GM21825 (cell line): ENCODE measurements around the gene SFXN5.

Experiments
- ATAC-seq: cut with Tn5 transposase; IDR thresholded peaks from one replicate; pipeline ENCODE4 v1.9.1; 2021; ENCODE audit warnings: mild to moderate bottlenecking, moderate library complexity; ENCODE audit not compliant: unreplicated experiment

Gene SFXN5

DNA sequence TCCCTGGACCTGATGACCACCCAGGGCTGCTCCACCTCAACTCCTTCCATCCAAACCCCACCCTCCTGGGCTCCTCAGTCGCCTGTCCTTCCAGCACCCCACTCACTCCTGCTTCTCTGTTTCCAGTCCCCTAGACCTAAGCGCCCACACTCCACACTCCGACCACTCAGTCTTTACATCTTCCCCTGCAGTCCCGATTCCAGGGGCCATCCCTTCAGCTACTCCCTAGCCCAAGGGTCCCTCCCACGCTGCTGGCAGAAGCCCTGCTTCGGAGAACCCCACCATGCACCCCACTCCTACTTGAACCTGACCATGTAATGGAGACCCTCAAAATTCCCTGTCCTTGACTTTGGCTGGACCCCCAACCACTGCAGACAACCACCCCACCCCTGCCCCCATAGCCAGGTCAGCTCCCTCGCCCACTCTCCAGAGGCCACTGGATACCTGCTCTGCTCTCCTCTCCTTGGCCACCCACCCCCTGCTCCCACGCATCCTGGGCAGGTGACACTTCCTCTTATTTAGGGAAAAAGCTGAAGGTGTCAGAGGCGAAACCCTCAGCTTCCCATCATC lies 126.0 kb downstream of the SFXN5 start:
- no peak for ATAC-seq

- no peak for ATAC-seq
Observed at GRCh38 chr2:72944804-72945449, 126.6 kb downstream of the SFXN5 start.

DNA sequence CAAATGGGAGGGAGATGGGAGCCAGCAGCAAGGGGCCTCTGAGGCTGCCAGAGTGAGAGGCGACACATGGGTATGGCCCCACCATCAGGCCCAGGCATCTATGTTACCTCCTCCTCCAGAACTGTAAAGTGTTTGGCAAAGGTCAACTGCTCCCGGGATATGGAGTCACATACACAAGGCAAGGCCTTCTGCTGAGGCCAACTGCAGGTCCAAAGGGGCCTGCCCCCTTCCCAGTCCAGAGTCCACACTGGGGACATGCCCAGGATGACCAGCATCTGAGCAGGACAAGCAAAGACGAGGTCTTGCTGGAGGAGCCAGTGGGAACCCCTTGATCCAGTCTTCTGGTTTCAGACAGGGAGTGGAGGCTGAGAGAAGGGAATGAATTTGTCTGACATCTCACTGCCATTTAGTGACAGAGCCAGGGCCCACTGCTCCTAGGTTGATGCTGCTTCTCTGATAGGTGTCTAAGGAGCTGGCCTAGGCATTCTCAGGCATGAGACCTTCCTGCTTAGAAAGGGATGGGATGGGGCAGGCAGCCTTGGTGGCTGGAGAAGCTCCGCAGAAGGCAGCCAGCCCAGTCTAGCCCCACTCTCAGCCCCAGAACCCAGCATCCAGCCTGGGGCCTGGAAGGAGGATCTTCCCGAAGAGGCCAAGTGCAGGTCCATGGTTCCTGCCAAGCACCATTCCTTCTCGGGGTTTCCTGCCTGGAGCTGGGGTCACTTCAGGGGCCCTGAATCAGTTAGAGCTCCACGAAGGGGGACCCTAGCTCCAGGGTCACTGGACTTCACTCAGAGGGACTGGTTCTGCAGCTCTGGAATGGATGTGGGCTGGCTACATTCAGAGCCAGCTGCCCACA lies 127.7 kb downstream of the SFXN5 start:
- ATAC-seq, result no peak

GRCh38 chr2:72942881-72943418 lies 128.6 kb downstream of the SFXN5 start:
- ATAC-seq, result no peak

DNA sequence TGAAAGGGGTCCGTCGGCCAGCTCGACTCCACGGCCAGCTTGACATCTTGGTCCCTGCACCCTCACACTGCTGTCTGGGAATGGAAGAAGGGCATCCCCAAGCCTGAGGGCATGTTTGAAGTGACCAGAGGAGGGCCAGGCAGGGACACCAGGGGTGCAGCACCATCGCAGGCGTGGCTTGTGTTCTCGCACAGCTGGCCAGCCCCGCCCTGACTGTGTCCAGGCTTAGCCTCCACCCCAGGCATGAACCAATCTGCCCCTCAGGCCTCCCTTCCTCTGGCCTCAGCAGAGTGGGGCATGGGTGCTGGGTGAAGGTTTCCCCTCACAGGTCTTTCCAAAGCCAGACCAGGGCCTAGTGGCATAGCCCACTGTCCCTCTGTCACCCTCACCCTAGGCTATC lies 129.2 kb downstream of the SFXN5 start:
- ATAC-seq, result no peak

- ATAC-seq, result no peak
Observed at GRCh38 chr2:72940786-72941185, 130.7 kb downstream of the SFXN5 start.

GRCh38 chr2:72940361-72940760 lies 131.2 kb downstream of the SFXN5 start:
- ATAC-seq, result no peak

DNA sequence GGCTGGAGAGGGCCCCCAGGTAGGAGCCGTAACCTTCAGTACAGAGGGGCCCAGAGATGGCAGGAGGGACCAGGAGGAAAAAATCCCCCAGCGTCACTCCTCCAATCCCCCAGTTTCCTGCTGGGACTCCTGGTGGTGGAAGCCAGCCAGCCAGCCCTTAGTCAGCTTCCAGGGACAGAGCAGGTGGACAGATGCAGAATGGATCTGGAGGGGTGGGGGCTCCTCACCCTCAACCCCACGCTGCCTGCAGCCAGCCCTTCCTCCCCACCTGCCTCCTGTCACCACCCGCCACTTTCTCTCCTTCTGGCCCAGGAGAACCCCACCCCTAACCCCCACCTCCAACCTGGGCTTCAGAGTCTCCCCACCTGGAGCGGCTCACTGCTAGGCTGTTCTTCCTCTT lies 133.1 kb downstream of the SFXN5 start:
- ATAC-seq, result no peak

GRCh38 chr2:72937356-72937669 lies 134.2 kb downstream of the SFXN5 start:
- no peak for ATAC-seq

DNA sequence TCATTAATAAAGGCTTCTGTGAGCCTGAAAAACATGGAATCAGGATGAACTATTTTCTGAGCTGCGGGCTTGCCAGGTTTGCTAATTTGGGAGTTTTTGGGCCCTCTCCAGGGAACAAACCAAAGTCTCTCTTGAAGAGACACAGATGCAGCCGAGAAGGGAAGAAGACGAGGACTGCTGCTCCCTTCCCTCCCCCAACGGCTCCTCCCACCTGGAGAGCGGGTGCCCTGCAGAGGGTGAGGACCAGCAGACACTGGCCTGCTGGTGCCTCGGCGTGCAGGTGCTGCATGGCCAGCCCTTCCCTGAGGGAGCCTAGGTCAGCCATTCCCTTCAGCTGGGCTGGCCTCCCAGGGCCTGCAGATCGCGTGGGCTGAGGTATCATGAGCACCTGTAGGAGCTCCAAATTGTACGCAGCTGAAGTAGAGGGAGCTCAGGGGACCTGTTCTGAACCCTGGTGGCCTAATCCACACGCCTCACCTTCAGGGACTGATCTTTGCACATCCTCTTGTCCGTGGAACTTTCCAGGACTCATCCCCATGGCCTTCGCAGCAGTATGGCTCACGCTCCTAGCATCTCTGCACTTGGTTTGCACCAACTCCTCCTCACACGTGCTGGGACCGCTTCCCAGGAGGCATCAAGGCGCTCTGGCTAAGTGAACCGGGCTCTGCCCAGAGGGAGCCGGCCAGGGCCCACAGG lies 134.7 kb downstream of the SFXN5 start:
- ATAC-seq, result no peak

DNA sequence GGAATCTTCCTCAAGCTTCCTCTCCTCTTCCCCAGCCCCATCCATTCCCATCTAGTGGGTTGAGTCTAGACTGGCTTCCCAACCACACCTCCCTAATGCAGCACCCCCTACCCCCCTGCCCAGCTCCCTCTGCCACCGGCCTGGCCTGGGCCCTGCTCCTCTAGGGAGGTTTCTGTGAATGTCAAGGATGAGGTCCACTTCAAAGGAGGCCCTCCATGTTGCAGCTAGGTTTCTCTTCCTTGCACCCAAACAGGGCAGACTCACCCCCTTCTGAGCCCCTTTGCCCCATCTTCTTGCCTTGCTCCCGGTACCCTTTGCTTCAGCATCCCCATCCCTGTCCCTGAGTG lies 135.9 kb downstream of the SFXN5 start:
- ATAC-seq, result no peak

DNA sequence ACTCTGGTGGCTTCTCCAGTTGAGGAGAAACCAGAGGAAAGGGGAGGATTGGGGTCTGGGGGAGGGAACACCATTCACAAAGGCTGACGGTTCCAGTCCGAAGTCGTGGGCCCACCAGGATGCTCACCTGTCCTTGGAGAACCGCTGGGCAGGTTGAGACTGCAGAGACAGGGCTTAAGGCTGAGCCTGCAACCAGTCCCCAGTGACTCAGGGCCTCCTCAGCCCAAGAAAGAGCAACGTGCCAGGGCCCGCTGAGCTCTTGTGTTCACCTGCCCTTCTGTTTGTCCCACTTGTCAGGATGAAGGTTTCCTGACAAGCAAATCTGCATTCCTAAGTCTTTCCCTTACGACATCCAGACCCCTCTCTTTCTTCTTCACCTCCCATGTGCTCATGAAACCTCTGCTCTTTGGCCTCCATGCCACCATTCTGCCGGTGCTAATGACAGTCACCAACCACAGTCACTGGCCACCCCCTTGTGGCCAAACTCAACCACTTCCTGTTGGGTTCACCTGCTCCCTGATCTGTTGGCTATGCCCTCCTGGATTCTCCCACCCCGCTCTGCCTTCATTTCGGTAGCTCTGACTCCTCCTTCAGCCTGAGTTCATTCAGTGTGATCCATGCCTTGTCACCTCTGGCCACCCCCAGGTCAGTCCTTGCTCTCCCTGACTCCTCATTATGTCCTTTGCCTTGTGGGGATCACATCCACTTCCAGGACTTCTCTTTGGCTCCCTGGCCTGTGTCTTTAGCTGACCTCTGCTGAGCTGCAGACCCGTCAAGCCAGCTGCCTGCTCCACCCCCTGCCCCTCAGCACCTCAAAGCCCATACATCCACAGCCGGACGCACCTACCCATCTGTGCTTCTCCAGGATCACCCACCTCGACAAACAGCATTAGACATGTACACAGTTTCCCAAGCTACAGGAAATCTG lies 136.6 kb downstream of the SFXN5 start:
- ATAC-seq, result peak; percentile 50

DNA sequence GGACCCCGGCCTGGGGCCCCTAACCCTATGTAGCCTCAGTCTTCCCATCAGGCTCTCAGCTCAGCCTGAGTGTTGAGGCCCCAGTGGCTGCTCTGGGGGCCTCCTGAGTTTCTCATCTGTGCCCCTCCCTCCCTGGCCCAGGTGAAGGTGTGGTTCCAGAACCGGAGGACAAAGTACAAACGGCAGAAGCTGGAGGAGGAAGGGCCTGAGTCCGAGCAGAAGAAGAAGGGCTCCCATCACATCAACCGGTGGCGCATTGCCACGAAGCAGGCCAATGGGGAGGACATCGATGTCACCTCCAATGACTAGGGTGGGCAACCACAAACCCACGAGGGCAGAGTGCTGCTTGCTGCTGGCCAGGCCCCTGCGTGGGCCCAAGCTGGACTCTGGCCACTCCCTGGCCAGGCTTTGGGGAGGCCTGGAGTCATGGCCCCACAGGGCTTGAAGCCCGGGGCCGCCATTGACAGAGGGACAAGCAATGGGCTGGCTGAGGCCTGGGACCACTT lies 137.8 kb downstream of the SFXN5 start:
- no peak for ATAC-seq

DNA sequence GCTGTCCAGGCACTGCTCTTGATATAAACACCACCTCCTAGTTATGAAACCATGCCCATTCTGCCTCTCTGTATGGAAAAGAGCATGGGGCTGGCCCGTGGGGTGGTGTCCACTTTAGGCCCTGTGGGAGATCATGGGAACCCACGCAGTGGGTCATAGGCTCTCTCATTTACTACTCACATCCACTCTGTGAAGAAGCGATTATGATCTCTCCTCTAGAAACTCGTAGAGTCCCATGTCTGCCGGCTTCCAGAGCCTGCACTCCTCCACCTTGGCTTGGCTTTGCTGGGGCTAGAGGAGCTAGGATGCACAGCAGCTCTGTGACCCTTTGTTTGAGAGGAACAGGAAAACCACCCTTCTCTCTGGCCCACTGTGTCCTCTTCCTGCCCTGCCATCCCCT lies 138.3 kb downstream of the SFXN5 start:
- no peak for ATAC-seq

DNA sequence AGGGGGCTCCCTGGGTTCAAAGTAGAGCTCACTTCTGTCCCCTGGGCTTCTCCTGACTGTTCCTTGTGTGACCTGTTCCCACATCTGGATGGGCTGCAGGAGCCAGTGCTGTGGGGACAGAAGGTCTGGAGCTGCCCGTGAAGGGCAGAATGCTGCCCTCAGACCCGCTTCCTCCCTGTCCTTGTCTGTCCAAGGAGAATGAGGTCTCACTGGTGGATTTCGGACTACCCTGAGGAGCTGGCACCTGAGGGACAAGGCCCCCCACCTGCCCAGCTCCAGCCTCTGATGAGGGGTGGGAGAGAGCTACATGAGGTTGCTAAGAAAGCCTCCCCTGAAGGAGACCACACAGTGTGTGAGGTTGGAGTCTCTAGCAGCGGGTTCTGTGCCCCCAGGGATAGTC lies 138.7 kb downstream of the SFXN5 start:
- no peak for ATAC-seq

DNA sequence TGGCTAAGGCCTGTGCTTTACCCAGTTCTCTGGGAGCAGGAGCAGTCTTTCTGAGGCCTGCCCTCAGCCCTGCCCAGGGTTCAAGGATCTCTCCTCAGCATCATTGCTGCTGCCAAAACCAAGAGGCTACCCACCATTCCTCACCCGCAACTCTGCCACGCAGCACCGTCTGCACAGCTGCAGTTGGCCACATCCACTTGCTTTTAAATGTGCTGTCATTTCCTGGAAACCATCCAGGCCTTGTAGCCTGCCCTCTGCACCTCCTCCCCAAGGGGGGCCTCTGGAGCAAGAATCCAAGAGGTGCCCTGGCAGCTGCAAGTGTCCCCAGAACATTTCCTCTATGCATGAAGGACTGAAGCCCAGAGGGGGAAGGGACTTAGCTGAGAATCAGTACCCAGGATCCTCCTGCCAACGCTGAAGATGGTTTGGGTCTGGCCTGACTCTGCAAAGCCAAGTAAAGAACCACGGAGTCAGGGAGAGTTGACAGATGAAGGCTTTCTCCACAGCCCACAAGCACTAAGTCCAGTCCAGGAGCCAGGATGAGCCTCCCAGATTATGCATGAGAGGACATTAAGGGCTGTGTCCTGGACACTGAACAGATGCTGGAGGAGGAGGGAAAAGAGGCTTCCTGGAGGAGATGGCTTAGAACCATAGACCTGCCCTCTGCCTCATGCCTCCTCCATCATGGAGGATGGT lies 139.3 kb downstream of the SFXN5 start:
- no peak for ATAC-seq

DNA sequence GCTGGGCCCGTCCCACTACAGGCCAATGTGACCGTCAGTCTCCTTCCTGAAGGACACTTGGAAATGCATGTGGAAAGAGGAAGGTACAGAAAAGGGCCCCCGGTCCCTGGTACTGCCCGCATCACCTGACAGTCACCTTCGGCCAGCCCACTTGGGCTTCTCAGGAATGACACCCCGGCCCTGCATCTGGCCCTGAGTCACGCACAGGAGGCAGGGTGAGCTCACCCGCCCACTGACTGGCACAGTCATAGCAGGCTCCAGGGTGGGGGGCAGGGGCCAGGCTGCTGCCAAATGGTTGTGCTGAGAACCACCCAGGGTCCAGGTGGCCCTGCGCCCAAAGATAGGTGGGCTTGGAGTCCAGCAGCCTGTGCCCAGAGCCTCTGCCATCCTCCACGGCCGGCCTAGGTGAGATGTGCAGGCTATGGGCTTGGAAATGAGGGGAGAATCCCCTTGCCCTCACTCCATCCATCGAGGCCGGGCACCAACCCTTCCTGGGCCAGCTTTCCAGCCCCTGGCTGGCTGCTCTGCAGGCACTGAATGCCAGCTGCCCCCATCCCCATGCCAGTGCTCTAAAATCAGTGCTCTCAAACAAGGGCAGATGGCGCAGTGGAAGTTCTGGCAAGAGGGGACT lies 140.1 kb downstream of the SFXN5 start:
- no peak for ATAC-seq

DNA sequence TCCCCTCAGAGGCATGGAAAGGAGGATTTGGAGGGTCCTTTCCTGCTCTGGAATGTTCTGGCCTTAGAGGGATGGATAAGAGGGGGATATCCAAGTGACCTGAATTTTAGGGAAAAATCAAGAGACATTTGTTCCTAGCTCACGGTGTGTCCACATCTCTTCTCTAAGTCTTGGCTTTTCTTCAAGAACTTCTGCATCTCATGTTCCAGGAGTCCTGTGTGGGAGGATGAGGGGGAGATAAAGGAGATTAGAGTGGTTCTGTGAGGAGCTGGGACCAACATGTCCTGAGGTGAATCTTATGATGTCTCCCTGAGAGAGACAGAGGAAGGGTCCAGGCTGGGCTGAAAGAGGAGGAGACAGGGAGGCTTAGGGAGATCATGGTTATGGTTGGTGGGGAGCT lies 142.5 kb downstream of the SFXN5 start:
- no peak for ATAC-seq
